GM12878 (cell line): Measurements from ENCODE around the gene RFX7. TPM values are rescaled to one million over a fixed set of nuclear protein-coding genes. Genes with fewer than 3 reads are reported as not detected.
A peak's percentile ranks its signal among the peaks of the same experiment; 100 is the strongest.

Experiments used
- ATAC-seq: fragments of 200-7000 bp; cut with Tn5 transposase; 3 replicates; pipeline ENCODE4 v1.9.1; 2020; ENCODE audit warnings: mild to moderate bottlenecking, moderate library complexity
- BruUV-seq: library from RNA; stranded (reverse); fragments of 400-500 nt; replicated peaks from 2 replicates; lab custom pipeline; 2021; lab: Mats Ljungman, UMichigan
- CTCF ChIA-PET: fragments of 300-600 bp; sonication (Branson Sonifier 250); formaldehyde crosslinking; extraction: SDS; loops from one replicate; lab custom pipeline; 2021; ENCODE audit warnings: inconsistent platforms; lab: Yijun Ruan, JAX
- POLR2A ChIA-PET: fragments of 350-600 bp; formaldehyde crosslinking; extraction: SDS; loops from one replicate; lab custom pipeline; 2021; ENCODE audit warnings: inconsistent platforms; lab: Charles Lee
- RAD21 ChIA-PET: fragments of 300-600 bp; sonication (Branson Sonifier 250); formaldehyde crosslinking; loops from one replicate; lab custom pipeline; 2023; ENCODE audit warnings: antibody characterized with exemption; ENCODE audit not compliant: unreplicated experiment; lab: Charles Lee
- SMC1A ChIA-PET: fragments of 300-600 bp; sonication (Branson Sonifier 250); formaldehyde crosslinking; loops from one replicate; lab custom pipeline; 2023; ENCODE audit not compliant: unreplicated experiment, uncharacterized antibody; lab: Charles Lee
- DNase-seq: peaks from one replicate; pipeline ENCODE4 v3.0.0-alpha.2; 2011; ENCODE audit warnings: low read depth, low spot score
- FAIRE-seq: peaks from 3 replicates; lab custom pipeline; 2011; peaks lifted over from hg19 to GRCh38; lab: Jason Lieb, UNC
- H2AFZ ChIP-seq: 2 replicates; pipeline ENCODE4 v1.6.0; 2011; ENCODE audit warnings: low read depth, low read length, control low read depth; ENCODE audit not compliant: control insufficient read depth
- H3K27ac ChIP-seq: 2 replicates; pipeline ENCODE4 v1.5.1; 2011; ENCODE audit warnings: control low read depth; ENCODE audit not compliant: control insufficient read depth, insufficient read depth
- H3K27me3 ChIP-seq, 2 experiments: replicated peaks in 1 of 2; 2 replicates each; pipeline versions ENCODE4 v1.6.0 to v1.6.1; 2011; ENCODE audit warnings: low read length in 1 of 2; ENCODE audit not compliant: control insufficient read depth in 2 of 2, insufficient read depth in 2 of 2
- H3K36me3 ChIP-seq, 2 experiments: 2 replicates each; pipeline ENCODE4 v1.5.1; 2011; ENCODE audit warnings: low read length in 1 of 2; ENCODE audit not compliant: control insufficient read depth in 2 of 2, insufficient read depth in 2 of 2
- H3K4me1 ChIP-seq: 2 replicates; pipeline ENCODE4 v1.6.1; 2011; ENCODE audit warnings: mild to moderate bottlenecking, low read length, moderate library complexity, mixed read lengths; ENCODE audit not compliant: control insufficient read depth, insufficient read depth
- H3K4me2 ChIP-seq: 2 replicates; pipeline ENCODE4 v1.6.0; 2011; ENCODE audit warnings: control low read depth; ENCODE audit not compliant: control insufficient read depth, insufficient read depth
- H3K4me3 ChIP-seq: fragments of 200-600 bp; sonication (generic); 2 replicates; pipeline ENCODE4 v1.5.1; 2016
- H3K79me2 ChIP-seq: 2 replicates; pipeline ENCODE4 v1.6.0; 2011; ENCODE audit warnings: low read length; ENCODE audit not compliant: control insufficient read depth, insufficient read depth
- H3K9ac ChIP-seq: 2 replicates; pipeline ENCODE4 v1.8.0; 2011; ENCODE audit warnings: low read length, control low read depth, mixed read lengths; ENCODE audit not compliant: control insufficient read depth, insufficient read depth
- H3K9me3 ChIP-seq: replicated peaks from 3 replicates; pipeline ENCODE4 v1.5.1; 2011; ENCODE audit warnings: mild to moderate bottlenecking, low read length; ENCODE audit not compliant: control insufficient read depth, insufficient read depth
- H4K20me1 ChIP-seq: 2 replicates; pipeline ENCODE4 v1.6.0; 2011; ENCODE audit not compliant: control insufficient read depth, insufficient read depth
- BCL11A ChIP-seq: IDR thresholded peaks from 2 replicates; pipeline ENCODE4 v1.6.1; 2011; ENCODE audit warnings: low read depth, low read length
- CHD1 ChIP-seq: IDR thresholded peaks from 2 replicates; pipeline ENCODE4 v1.6.1; 2012; ENCODE audit warnings: low read depth, low read length, improper control_type of control experiment
- CHD2 ChIP-seq: IDR thresholded peaks from 2 replicates; pipeline ENCODE4 v1.6.1; 2011; ENCODE audit warnings: low read depth, low read length, improper control_type of control experiment, borderline replicate concordance
- CHD4 ChIP-seq: fragments of 200-600 bp; sonication (generic); IDR thresholded peaks from 2 replicates; pipeline ENCODE4 v1.6.1; 2016; ENCODE audit warnings: mild to moderate bottlenecking
- DPF2 ChIP-seq: fragments of 450-650 bp; IDR thresholded peaks from 2 replicates; pipeline ENCODE4 v1.6.1; 2017; ENCODE audit warnings: mild to moderate bottlenecking
- GATAD2B ChIP-seq: fragments of 450-650 bp; conservative IDR thresholded peaks from 2 replicates; pipeline ENCODE4 v1.6.1; 2017; ENCODE audit warnings: low read depth, mild to moderate bottlenecking, moderate library complexity
- IKZF1 ChIP-seq: fragments of 450-650 bp; conservative IDR thresholded peaks from 2 replicates; pipeline ENCODE4 v1.6.1; 2017; ENCODE audit warnings: antibody characterized with exemption, mild to moderate bottlenecking
- KAT2A ChIP-seq: conservative IDR thresholded peaks from 2 replicates; pipeline ENCODE4 v1.6.1; 2011; ENCODE audit warnings: low read depth, low read length; ENCODE audit not compliant: control insufficient read depth
- SPI1 ChIP-seq: IDR thresholded peaks from 2 replicates; pipeline ENCODE4 v1.6.1; 2011; ENCODE audit warnings: low read depth, mild to moderate bottlenecking, low read length, moderate library complexity, borderline replicate concordance; ENCODE audit not compliant: insufficient read depth
- ZNF274 ChIP-seq: IDR thresholded peaks from one replicate; pipeline ENCODE4 v1.8.0; 2011; ENCODE audit not compliant: insufficient read length, insufficient read depth
- WGBS: methylation state at CpG from one replicate; pipeline ENCODE4 v1.1.6; 2016; ENCODE audit warnings: low lambda C conversion rate; ENCODE audit not compliant: insufficient replicate concordance, insufficient coverage; ENCODE audit errors: missing lambda C conversion rate; 5-methylcytosine and 5-hydroxymethylcytosine counted together
- in situ Hi-C: fragments of 300-500 bp; cut with MboI; formaldehyde crosslinking; loops from 9 replicates; pipeline ENCODE4 v1.14.3; 2018; ENCODE audit warnings: mixed read lengths
- intact Hi-C: fragments of 100-400 bp; cut with micrococcal nuclease; formaldehyde crosslinking; loops from one replicate; pipeline ENCODE4 v1.14.2; 2022; ENCODE audit not compliant: unreplicated experiment
- polyA plus RNA-seq, 11 experiments: library from polyadenylated mRNA; depleted of rRNA in 4 of 11; unstranded in 6 of 11; stranded (reverse) in 5 of 11; fragments of >200 nt; fragmentation: Nextera tagmentation in 4 of 11; fragmentation: Illumina TruSeq in 1 of 11; extraction: Ambion mirVana in 4 of 11; extraction: Trizol in 1 of 11; gene quantifications; 1 replicate in 1 of 11; 2 replicates in 10 of 11; pipeline versions ENCODE4 v1.2.1 to v1.2.3, GENCODE V29; 2011 to 2016; ENCODE audit warnings: inconsistent platforms in 2 of 11, missing spikeins in 2 of 11, low read depth in 1 of 11
- total RNA-seq, 4 experiments: library from RNA; depleted of rRNA in 3 of 4; stranded (reverse); fragments of >200 nt in 3 of 4; fragmentation: Illumina TruSeq in 1 of 4; extraction: Trizol in 1 of 4; gene quantifications; 2 replicates each; pipeline versions ENCODE4 v1.2.1 to v1.2.3, GENCODE V29; 2013 to 2021
- TF ChIP-seq, protein P1 (sequence below): IDR thresholded peaks from 2 replicates; pipeline ENCODE4 v1.6.1; 2012; ENCODE audit warnings: low read length, inconsistent platforms
- TF ChIP-seq, protein P2 (sequence below): IDR thresholded peaks from 2 replicates; pipeline ENCODE4 v1.6.1; 2012; ENCODE audit warnings: low read depth, low read length, improper control_type of control experiment
- TF ChIP-seq, protein P3 (sequence below): fragments of 450-650 bp; conservative IDR thresholded peaks from 2 replicates; pipeline ENCODE4 v1.6.1; 2017; ENCODE audit warnings: mild to moderate bottlenecking, moderate library complexity

RFX7 gene
- total and polyA plus RNA-seq, 10 of the 15 experiments (the other 5 are each of a cell fraction or from before 2014, with no cell fraction given) = 3.2 to 31.4 (median 10.7) TPM

DNA sequence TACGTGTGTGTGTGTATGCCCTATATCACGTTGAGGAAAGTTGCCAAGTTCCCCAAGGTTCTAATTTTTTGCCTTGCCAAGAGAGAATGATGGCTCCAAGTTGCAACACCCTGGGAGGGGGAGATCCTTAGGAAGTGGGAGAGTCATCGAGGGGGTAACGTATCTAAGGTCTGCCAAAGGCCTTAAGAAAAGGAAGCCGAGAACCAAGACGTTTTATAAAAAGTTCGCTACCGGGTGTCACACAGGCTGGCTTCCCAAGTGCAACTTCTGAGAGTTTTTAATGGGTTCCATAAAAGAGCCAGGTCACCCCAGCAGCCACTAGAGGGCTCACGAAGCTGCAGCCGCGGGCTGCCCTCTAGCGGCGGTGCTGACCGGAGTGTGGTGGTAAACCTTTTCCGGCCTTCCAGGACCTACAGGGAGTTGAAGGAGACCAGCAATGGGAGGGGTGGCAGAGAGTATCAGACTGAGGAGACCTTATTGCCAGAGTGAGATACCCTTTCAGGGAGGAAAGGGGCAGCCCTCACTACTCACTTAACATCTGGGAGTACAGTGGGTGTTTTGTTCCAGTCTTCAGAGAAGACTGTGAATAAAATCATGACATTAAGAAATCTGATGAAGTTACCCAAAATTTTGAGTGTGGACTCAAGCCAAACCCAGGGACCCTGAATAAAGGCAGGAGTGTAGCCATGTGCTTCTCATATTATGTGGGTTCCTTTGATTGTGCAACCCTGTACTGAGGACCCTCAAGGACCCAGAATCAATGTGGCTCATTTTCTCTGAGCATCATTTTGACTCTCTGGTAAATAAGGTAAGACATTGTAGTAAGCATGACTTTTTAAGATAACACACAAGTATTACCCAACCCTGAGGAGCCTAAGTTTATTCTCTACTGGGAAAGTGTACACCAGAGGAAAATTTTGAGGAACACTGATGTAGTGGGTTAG, 2.5 kb upstream of the RFX7 start:
- ChIA-PET RAD21 (interaction anchor here (1.3 to 2.3 kb wide), 3 partner anchors 38 to 181 kb away, joined by 3 to 10 read pairs (median 3); no protein-coding TSS in a partner anchor), SMC1A (interaction anchor here (1.1 to 1.6 kb wide), 5 partner anchors 10 to 53 kb away, joined by 3 to 7 read pairs (median 4); no protein-coding TSS in a partner anchor), CTCF (interaction anchor here (0.6 to 2.4 kb wide), 15 partner anchors 9 to 246 kb away, joined by 3 to 18 read pairs (median 4); no protein-coding TSS in a partner anchor), POLR2A (no interaction called here)
- in situ Hi-C loops (loop anchor here (5.0 kb wide), 2 partner anchors 121 to 186 kb away; partner anchors contain the start of gene TEX9), intact Hi-C loops (loop anchor here (1.0 to 10.0 kb wide), 4 partner anchors 121 to 251 kb away; partner anchors contain the start of gene NEDD4)
- ATAC-seq = peak; percentile 72
- Histone ChIP-seq H3K27me3 (no peaks in the 10 kb centered on the region), H3K9ac (peak overlapping the region; percentile 81), H3K9me3 (no peaks in the 10 kb centered on the region), H3K27ac (peak overlapping the region; percentile 91), H3K4me1 (peaks cover 7% of the 10 kb centered on the region), H3K4me2 (peak overlapping the region; percentile 95), H3K4me3 (peak overlapping the region; percentile 68), H3K36me3 (no peaks in the 10 kb centered on the region), H2AFZ (peak overlapping the region; percentile 87), H4K20me1 (no peaks in the 10 kb centered on the region), H3K79me2 (peaks cover 38% of the 10 kb centered on the region)
- DNase-seq = peak; percentile 75
- WGBS = under 1% methylated on average over 15 of the region's 15 CpGs
- no TSS peak for BruUV-seq
- FAIRE-seq = peak; percentile 62
- TF ChIP-seq CHD2 = no peak; the same call in 1 of the 2 replicates
- TF ChIP-seq ZNF274 = no peak
- no peak for TF ChIP-seq CHD4
- TF ChIP-seq, protein P1, sequence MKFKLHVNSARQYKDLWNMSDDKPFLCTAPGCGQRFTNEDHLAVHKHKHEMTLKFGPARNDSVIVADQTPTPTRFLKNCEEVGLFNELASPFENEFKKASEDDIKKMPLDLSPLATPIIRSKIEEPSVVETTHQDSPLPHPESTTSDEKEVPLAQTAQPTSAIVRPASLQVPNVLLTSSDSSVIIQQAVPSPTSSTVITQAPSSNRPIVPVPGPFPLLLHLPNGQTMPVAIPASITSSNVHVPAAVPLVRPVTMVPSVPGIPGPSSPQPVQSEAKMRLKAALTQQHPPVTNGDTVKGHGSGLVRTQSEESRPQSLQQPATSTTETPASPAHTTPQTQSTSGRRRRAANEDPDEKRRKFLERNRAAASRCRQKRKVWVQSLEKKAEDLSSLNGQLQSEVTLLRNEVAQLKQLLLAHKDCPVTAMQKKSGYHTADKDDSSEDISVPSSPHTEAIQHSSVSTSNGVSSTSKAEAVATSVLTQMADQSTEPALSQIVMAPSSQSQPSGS = peak; percentile 46; the same call in 1 of the 2 replicates
- TF ChIP-seq KAT2A = no peak
- TF ChIP-seq, protein P2, sequence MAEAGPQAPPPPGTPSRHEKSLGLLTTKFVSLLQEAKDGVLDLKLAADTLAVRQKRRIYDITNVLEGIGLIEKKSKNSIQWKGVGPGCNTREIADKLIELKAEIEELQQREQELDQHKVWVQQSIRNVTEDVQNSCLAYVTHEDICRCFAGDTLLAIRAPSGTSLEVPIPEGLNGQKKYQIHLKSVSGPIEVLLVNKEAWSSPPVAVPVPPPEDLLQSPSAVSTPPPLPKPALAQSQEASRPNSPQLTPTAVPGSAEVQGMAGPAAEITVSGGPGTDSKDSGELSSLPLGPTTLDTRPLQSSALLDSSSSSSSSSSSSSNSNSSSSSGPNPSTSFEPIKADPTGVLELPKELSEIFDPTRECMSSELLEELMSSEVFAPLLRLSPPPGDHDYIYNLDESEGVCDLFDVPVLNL = 0 out of 2 replicates have a peak, but pooled peaks have one; percentile 49
- TF ChIP-seq SPI1 = no peak
- no peak for TF ChIP-seq CHD1
- no peak for TF ChIP-seq BCL11A
- TF ChIP-seq, protein P3, sequence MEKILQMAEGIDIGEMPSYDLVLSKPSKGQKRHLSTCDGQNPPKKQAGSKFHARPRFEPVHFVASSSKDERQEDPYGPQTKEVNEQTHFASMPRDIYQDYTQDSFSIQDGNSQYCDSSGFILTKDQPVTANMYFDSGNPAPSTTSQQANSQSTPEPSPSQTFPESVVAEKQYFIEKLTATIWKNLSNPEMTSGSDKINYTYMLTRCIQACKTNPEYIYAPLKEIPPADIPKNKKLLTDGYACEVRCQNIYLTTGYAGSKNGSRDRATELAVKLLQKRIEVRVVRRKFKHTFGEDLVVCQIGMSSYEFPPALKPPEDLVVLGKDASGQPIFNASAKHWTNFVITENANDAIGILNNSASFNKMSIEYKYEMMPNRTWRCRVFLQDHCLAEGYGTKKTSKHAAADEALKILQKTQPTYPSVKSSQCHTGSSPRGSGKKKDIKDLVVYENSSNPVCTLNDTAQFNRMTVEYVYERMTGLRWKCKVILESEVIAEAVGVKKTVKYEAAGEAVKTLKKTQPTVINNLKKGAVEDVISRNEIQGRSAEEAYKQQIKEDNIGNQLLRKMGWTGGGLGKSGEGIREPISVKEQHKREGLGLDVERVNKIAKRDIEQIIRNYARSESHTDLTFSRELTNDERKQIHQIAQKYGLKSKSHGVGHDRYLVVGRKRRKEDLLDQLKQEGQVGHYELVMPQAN = no peak
- TF ChIP-seq GATAD2B = no peak
- no peak for TF ChIP-seq DPF2
- TF ChIP-seq IKZF1 = peak; percentile 80
